ENCODE measurements around the gene FAM174B. TPM values are rescaled to one million over a fixed set of nuclear protein-coding genes. Genes with fewer than 3 reads are reported as not detected.
A peak's percentile ranks its signal among the peaks of the same experiment; 100 is the strongest.

The FAM174B gene
- total and polyA plus RNA-seq, 5 donors from 2014 or later: 4.1 to 15.1 (median 11.3) TPM

- DNase-seq: no peak
- Histone ChIP-seq H3K4me1 (ENCODE audit: control insufficient read depth, insufficient read depth, low read length, poor library complexity, severe bottlenecking) (peaks cover 3% of the 10 kb centered on the region), H3K27me3 (ENCODE audit: control insufficient read depth, insufficient read depth, low read length) (no peaks in the 10 kb centered on the region), H3K27ac (ENCODE audit: insufficient read depth, low read length, poor library complexity, severe bottlenecking) (no peak overlapping the region), H3K4me3 (ENCODE audit: low read depth, low read length) (no peak overlapping the region), H3K9me3 (ENCODE audit: control insufficient read depth in 2 of 2, low read length in 2 of 2) (peaks cover 0 to 3% of the 10 kb centered on the region in 2 experiments), H3K36me3 (ENCODE audit: control insufficient read depth, insufficient read depth, low read length) (no peaks in the 10 kb centered on the region)
- ATAC-seq (ENCODE audit: low read depth in 2 of 2): no peak
- H3K4me3 Mint-ChIP-seq: no peak overlapping the region
- H3K36me3 Mint-ChIP-seq: no peaks in the 10 kb centered on the region
- peaks cover 0 to 8% (median 2%) of the 10 kb centered on the region in 4 donors for H3K4me1 Mint-ChIP-seq
- H3K27ac Mint-ChIP-seq: no peak overlapping the region
- peaks cover 15% of the 10 kb centered on the region for H3K27me3 Mint-ChIP-seq
- H3K9me3 Mint-ChIP-seq: peaks cover 0 to 3% (median 0%) of the 10 kb centered on the region in 7 donors
These were observed 7.2 kb downstream of the FAM174B start for GRCh38 chr15:92648190-92648875.

DNA sequence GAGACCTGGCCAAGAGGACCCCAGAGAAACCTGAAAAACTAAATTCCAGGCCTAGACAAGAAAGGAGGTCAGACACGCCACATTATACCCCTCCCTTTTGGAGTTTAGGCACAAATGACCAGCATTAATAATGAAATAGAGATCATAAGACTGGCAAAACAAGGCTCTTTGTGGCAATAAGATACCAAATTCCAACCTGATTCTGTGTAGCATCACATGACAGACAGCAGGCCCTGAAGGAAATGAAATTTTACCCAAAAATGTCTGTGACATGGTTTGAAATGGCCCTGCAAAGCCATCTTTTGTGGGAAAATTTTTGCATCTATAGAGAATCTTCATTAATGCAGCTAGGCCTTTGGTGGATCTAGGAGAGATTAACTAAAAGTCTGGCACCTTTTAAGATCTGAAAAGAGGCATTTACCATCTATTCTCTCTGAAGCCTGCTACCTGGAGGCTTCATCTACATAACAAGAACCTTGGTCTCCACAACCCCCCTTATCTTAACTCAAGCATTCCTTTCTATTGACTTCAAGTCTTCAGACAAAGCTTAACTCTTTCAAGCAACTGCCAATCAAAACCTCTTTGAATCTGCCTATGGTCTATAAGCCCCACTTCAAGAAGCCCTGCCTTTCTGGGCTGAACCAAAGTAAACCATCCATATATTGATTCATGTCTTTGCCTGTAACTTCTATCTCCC lies 8.0 kb downstream of the FAM174B start:
- no peaks in the 10 kb centered on the region for H3K27me3 ChIP-seq (ENCODE audit: control insufficient read depth, insufficient read depth, low read length)
- no peak overlapping the region for H3K27ac ChIP-seq (ENCODE audit: insufficient read depth, low read length, poor library complexity, severe bottlenecking)
- Mint-ChIP-seq H3K4me1 (peaks cover 0 to 4% (median 1%) of the 10 kb centered on the region in 4 donors), H3K36me3 (no peaks in the 10 kb centered on the region), H3K9me3 (peaks cover 0 to 3% (median 0%) of the 10 kb centered on the region in 7 donors), H3K27ac (no peak overlapping the region), H3K27me3 (peaks cover 8% of the 10 kb centered on the region), H3K4me3 (no peak overlapping the region)
- H3K36me3 ChIP-seq (ENCODE audit: control insufficient read depth, insufficient read depth, low read length): no peaks in the 10 kb centered on the region
- DNase-seq (no peak), ATAC-seq (ENCODE audit: low read depth in 2 of 2) (no peak)
- H3K4me1 ChIP-seq (ENCODE audit: control insufficient read depth, insufficient read depth, low read length, poor library complexity, severe bottlenecking): peaks cover 3% of the 10 kb centered on the region
- no peak overlapping the region for H3K4me3 ChIP-seq (ENCODE audit: low read depth, low read length)
- H3K9me3 ChIP-seq (ENCODE audit: control insufficient read depth in 2 of 2, low read length in 2 of 2): peaks cover 0 to 3% of the 10 kb centered on the region in 2 experiments

DNA sequence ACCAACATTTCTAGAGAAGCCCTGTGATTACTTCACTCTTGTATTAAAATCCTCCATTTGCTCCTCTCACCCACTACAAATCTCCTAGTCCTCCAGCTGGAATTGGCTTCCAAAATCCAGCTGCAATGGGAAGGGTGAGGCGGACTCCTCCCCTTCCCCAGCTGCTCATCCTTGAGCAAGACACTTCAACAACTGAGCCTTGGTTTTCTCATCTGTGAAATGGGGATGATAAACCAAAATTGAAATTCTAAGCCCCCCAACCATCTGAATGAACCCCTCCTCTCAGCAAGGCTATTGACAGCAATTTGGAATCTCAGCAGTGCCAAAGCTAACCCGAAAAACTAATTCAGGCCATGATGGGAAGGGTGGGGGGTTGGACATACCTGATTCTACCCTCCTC lies 9.4 kb downstream of the FAM174B start:
- DNase-seq (no peak), ATAC-seq (ENCODE audit: low read depth in 2 of 2) (no peak)
- H3K4me3 Mint-ChIP-seq: no peak overlapping the region
- H3K9me3 Mint-ChIP-seq: peaks cover 0 to 5% (median 0%) of the 10 kb centered on the region in 7 donors
- Histone ChIP-seq H3K9me3 (ENCODE audit: control insufficient read depth in 2 of 2, low read length in 2 of 2) (peaks cover 0 to 3% of the 10 kb centered on the region in 2 experiments), H3K4me1 (ENCODE audit: control insufficient read depth, insufficient read depth, low read length, poor library complexity, severe bottlenecking) (peaks cover 3% of the 10 kb centered on the region), H3K4me3 (ENCODE audit: low read depth, low read length) (no peak overlapping the region), H3K27me3 (ENCODE audit: control insufficient read depth, insufficient read depth, low read length) (no peaks in the 10 kb centered on the region), H3K36me3 (ENCODE audit: control insufficient read depth, insufficient read depth, low read length) (no peaks in the 10 kb centered on the region), H3K27ac (ENCODE audit: insufficient read depth, low read length, poor library complexity, severe bottlenecking) (no peak overlapping the region)
- H3K36me3 Mint-ChIP-seq: no peaks in the 10 kb centered on the region
- H3K4me1 Mint-ChIP-seq: peaks cover 0 to 2% (median 0%) of the 10 kb centered on the region in 4 donors
- H3K27me3 Mint-ChIP-seq: peaks cover 5% of the 10 kb centered on the region
- H3K27ac Mint-ChIP-seq: no peak overlapping the region

DNA sequence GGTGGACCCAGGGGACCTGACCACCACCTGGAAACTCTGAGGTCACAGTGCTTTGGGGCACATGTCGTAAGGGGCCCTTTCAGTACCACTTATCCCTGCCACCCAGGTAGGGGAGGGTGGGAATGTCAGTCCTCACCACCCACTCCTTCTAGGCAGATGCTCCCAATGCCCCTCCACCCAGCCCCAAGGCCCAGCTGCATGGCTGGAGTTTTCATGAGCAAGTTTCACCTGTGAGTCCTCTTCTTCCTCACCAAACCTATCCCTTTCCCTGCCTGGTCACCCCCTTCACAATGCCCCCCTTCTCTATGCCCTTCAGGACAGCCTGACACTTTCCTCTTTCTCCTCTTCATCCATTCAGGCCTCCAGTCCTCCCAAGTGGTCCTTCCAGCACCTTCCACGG lies 9.8 kb downstream of the FAM174B start:
- DNase-seq (no peak), ATAC-seq (ENCODE audit: low read depth in 2 of 2) (no peak)
- Mint-ChIP-seq H3K27ac (no peak overlapping the region), H3K36me3 (no peaks in the 10 kb centered on the region), H3K4me1 (peaks cover 0 to 2% (median 0%) of the 10 kb centered on the region in 4 donors), H3K9me3 (peaks cover 0 to 5% (median 0%) of the 10 kb centered on the region in 7 donors), H3K4me3 (no peak overlapping the region), H3K27me3 (peaks cover 5% of the 10 kb centered on the region)
- H3K9me3 ChIP-seq (ENCODE audit: control insufficient read depth in 2 of 2, low read length in 2 of 2): peaks cover 0 to 2% of the 10 kb centered on the region in 2 experiments
- H3K27ac ChIP-seq (ENCODE audit: insufficient read depth, low read length, poor library complexity, severe bottlenecking): no peak overlapping the region
- no peaks in the 10 kb centered on the region for H3K36me3 ChIP-seq (ENCODE audit: control insufficient read depth, insufficient read depth, low read length)
- no peak overlapping the region for H3K4me3 ChIP-seq (ENCODE audit: low read depth, low read length)
- no peaks in the 10 kb centered on the region for H3K27me3 ChIP-seq (ENCODE audit: control insufficient read depth, insufficient read depth, low read length)
- H3K4me1 ChIP-seq (ENCODE audit: control insufficient read depth, insufficient read depth, low read length, poor library complexity, severe bottlenecking): peaks cover 3% of the 10 kb centered on the region

GRCh38 chr15:92645051-92645631 lies 10.4 kb downstream of the FAM174B start:
- Mint-ChIP-seq H3K27ac (peak overlapping the region in 1 of 3 donors; percentile 3), H3K27me3 (peaks cover 5% of the 10 kb centered on the region), H3K4me1 (peaks cover 0 to 2% (median 0%) of the 10 kb centered on the region in 4 donors), H3K4me3 (peak overlapping the region in 1 of 4 donors; percentile 11), H3K36me3 (no peaks in the 10 kb centered on the region), H3K9me3 (peaks cover 0 to 5% (median 0%) of the 10 kb centered on the region in 7 donors)
- H3K27me3 ChIP-seq (ENCODE audit: control insufficient read depth, insufficient read depth, low read length): no peaks in the 10 kb centered on the region
- ATAC-seq (ENCODE audit: low read depth in 2 of 2) (no peak), DNase-seq (no peak)
- H3K9me3 ChIP-seq (ENCODE audit: control insufficient read depth in 2 of 2, low read length in 2 of 2): no peaks in the 10 kb centered on the region
- H3K4me1 ChIP-seq (ENCODE audit: control insufficient read depth, insufficient read depth, low read length, poor library complexity, severe bottlenecking): peaks cover 3% of the 10 kb centered on the region
- H3K4me3 ChIP-seq (ENCODE audit: low read depth, low read length): no peak overlapping the region
- no peaks in the 10 kb centered on the region for H3K36me3 ChIP-seq (ENCODE audit: control insufficient read depth, insufficient read depth, low read length)
- H3K27ac ChIP-seq (ENCODE audit: insufficient read depth, low read length, poor library complexity, severe bottlenecking): no peak overlapping the region

GRCh38 chr15:92643849-92644815 lies 11.4 kb downstream of the FAM174B start:
- H3K4me3 ChIP-seq (ENCODE audit: low read depth, low read length): no peak overlapping the region
- H3K27ac ChIP-seq (ENCODE audit: insufficient read depth, low read length, poor library complexity, severe bottlenecking): no peak overlapping the region
- peaks cover 0 to 2% (median 0%) of the 10 kb centered on the region in 4 donors for H3K4me1 Mint-ChIP-seq
- H3K4me1 ChIP-seq (ENCODE audit: control insufficient read depth, insufficient read depth, low read length, poor library complexity, severe bottlenecking): peaks cover 3% of the 10 kb centered on the region
- peaks cover 0 to 10% (median 0%) of the 10 kb centered on the region in 7 donors for H3K9me3 Mint-ChIP-seq
- ATAC-seq (ENCODE audit: low read depth in 2 of 2) (no peak), DNase-seq (no peak)
- no peaks in the 10 kb centered on the region for H3K27me3 ChIP-seq (ENCODE audit: control insufficient read depth, insufficient read depth, low read length)
- no peak overlapping the region for H3K27ac Mint-ChIP-seq
- H3K9me3 ChIP-seq (ENCODE audit: control insufficient read depth in 2 of 2, low read length in 2 of 2): no peaks in the 10 kb centered on the region
- no peaks in the 10 kb centered on the region for H3K36me3 ChIP-seq (ENCODE audit: control insufficient read depth, insufficient read depth, low read length)
- no peak overlapping the region for H3K4me3 Mint-ChIP-seq
- peaks cover 5% of the 10 kb centered on the region for H3K27me3 Mint-ChIP-seq
- peaks cover 4% of the 10 kb centered on the region for H3K36me3 Mint-ChIP-seq

Measured in CD4-positive, CD25-positive, alpha-beta regulatory T cell (primary cell).